Measurements from ENCODE around the gene SLC19A3.

GRCh38 chr2:227716501-227716900, 1.3 kb downstream of the SLC19A3 start:
- TF ChIP-seq POLR2AphosphoS5 (IDR thresholded peaks at IDR 0.05), result no peak
- no peak for TF ChIP-seq POLR2A (IDR thresholded peaks at IDR 0.05)
- TF ChIP-seq CTCF (IDR thresholded peaks at IDR 0.05), result no peak
